Measurements from ENCODE around the gene ARHGAP20.

Gene ARHGAP20

DNA sequence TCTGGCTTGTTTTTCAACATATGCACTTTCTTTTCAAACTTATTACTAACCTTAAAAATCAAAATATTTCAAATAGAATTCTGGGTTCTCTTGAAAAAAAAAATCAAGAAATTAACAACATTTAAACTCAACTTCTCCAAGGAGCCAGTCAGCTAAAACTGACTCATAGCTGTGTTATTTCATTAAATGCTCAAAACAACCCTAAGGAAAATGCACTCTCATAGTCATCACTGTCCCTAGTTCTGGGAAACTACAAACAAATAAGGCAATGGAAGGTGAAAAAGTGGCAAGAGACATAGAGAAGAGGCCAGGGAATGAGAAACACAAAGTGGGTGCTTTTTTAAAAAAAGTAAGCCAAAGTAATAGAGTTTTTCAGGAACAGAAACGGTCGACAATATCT is 4.1 kb upstream of the ARHGAP20 start:
- Histone ChIP-seq H3K4me3 (ENCODE audit: low read length in 2 of 2) (no peak overlapping the region), H3K9me3 (ENCODE audit: control insufficient read depth in 2 of 2, low read length in 2 of 2) (no peaks in the 10 kb centered on the region), H3K27me3 (ENCODE audit: control insufficient read depth in 2 of 2, insufficient read depth in 2 of 2, low read length in 2 of 2) (peaks cover 6 to 10% of the 10 kb centered on the region in 2 donors), H3K27ac (ENCODE audit: low read depth in 2 of 2, low read length in 2 of 2) (no peak overlapping the region), H3K36me3 (ENCODE audit: control insufficient read depth in 2 of 2, insufficient read depth in 2 of 2, low read length in 2 of 2) (no peaks in the 10 kb centered on the region), H3K4me1 (ENCODE audit: control insufficient read depth in 2 of 2, insufficient read depth in 2 of 2, low read length in 2 of 2) (peaks cover 4 to 12% of the 10 kb centered on the region in 2 donors), H3K9ac (ENCODE audit: low read depth in 1 of 2, low read length in 2 of 2) (no peak overlapping the region)

DNA sequence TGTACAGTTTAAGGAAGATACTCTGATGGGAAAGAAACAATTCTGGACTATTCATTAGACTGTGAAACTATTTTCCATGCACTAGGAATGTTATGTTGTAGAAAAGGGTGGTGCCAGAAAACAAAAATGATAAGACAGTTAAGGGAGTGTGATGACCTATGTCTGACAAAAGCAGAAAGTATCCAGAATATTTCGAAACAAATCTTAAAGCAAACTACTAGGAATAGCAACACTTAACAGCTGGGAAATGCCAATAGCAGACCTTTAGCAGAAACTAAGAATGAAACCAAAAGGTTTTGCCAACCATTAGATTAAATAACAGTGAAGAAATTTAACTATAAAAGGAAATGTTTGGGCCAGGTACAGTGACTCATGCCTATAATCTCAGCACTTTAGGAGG is 3.3 kb upstream of the ARHGAP20 start:
- Histone ChIP-seq H3K4me3 (ENCODE audit: low read length in 2 of 2) (no peak overlapping the region), H3K27ac (ENCODE audit: low read depth in 2 of 2, low read length in 2 of 2) (no peak overlapping the region), H3K4me1 (ENCODE audit: control insufficient read depth in 2 of 2, insufficient read depth in 2 of 2, low read length in 2 of 2) (peaks cover 10 to 16% of the 10 kb centered on the region in 2 donors), H3K36me3 (ENCODE audit: control insufficient read depth in 2 of 2, insufficient read depth in 2 of 2, low read length in 2 of 2) (no peaks in the 10 kb centered on the region), H3K9me3 (ENCODE audit: control insufficient read depth in 2 of 2, low read length in 2 of 2) (no peaks in the 10 kb centered on the region), H3K9ac (ENCODE audit: low read depth in 1 of 2, low read length in 2 of 2) (no peak overlapping the region), H3K27me3 (ENCODE audit: control insufficient read depth in 2 of 2, insufficient read depth in 2 of 2, low read length in 2 of 2) (peaks cover 11 to 17% of the 10 kb centered on the region in 2 donors)

DNA sequence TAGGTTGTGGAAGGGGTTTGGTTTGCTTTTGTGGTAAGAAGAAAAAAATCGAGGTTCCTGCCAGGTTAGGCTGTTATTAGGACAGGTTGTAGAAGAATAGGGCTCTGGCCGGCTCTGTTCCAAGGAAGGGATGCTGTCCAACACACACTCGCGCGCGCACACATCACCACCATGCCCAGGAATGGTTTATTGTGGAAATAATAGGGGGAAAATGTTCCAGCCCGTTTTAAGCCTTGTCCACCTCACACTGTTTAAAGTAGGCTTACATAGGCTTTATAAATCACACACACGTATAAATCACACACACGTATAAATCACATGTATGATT is 1.2 kb upstream of the ARHGAP20 start:
- peak overlapping the region; percentile 71 to 76 for H3K4me3 ChIP-seq (ENCODE audit: low read length in 2 of 2)
- no peak overlapping the region for H3K27ac ChIP-seq (ENCODE audit: low read depth in 2 of 2, low read length in 2 of 2)

DNA sequence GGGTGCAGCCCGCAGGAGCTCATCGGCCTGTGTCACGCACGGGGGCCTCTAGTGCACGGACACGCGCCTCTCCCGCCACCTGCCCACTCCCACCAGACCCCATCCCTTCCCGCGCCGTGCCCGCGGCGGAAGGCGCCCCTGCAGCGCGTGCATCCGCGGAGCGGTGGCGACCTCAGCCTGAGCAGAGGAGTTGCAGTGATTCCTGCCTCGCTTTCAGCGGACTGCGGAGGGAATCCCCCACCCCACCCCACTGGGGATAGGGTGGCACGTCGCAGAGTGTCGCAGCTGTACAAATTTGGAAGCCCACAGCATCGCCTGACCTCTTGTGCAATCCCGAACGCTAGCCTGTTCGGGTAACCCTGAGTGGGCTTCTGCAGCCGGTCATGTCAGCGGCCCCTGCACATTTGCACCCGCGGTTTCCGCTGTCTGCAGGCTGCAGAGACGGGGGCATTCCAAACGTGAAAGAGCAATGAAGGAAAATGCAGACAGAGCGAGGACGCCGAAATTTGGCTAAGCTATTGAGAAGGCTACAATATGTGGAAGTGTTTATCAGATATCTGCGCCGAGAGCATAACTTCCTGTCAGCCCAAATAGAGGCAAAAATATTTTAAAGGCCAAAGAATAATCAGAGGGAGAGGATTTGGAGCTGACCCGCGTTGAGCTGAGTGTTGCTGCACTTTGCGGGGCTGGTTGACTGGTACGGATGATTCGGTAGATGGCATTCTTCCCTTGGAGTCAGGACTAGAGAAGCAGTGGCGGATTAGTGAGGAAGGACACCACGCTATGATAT is 617 bp upstream of the ARHGAP20 start:
- Histone ChIP-seq H3K36me3 (ENCODE audit: control insufficient read depth in 2 of 2, insufficient read depth in 2 of 2, low read length in 2 of 2) (no peaks in the 10 kb centered on the region), H3K9me3 (ENCODE audit: control insufficient read depth in 2 of 2, low read length in 2 of 2) (no peaks in the 10 kb centered on the region), H3K27ac (ENCODE audit: low read depth in 2 of 2, low read length in 2 of 2) (peak overlapping the region in 1 of 2 donors; percentile 38), H3K4me1 (ENCODE audit: control insufficient read depth in 2 of 2, insufficient read depth in 2 of 2, low read length in 2 of 2) (peaks cover 12 to 18% of the 10 kb centered on the region in 2 donors), H3K27me3 (ENCODE audit: control insufficient read depth in 2 of 2, insufficient read depth in 2 of 2, low read length in 2 of 2) (peaks cover 18 to 28% of the 10 kb centered on the region in 2 donors), H3K9ac (ENCODE audit: low read depth in 1 of 2, low read length in 2 of 2) (peak overlapping the region in 1 of 2 donors; percentile 43), H3K4me3 (ENCODE audit: low read length in 2 of 2) (peak overlapping the region; percentile 71 to 76)

More for the DNA sequence above, 1.2 kb upstream of the ARHGAP20 start:
- Histone ChIP-seq H3K36me3 (ENCODE audit: control insufficient read depth in 2 of 2, insufficient read depth in 2 of 2, low read length in 2 of 2) (no peaks in the 10 kb centered on the region), H3K4me1 (ENCODE audit: control insufficient read depth in 2 of 2, insufficient read depth in 2 of 2, low read length in 2 of 2) (peaks cover 12 to 18% of the 10 kb centered on the region in 2 donors), H3K9me3 (ENCODE audit: control insufficient read depth in 2 of 2, low read length in 2 of 2) (no peaks in the 10 kb centered on the region), H3K27me3 (ENCODE audit: control insufficient read depth in 2 of 2, insufficient read depth in 2 of 2, low read length in 2 of 2) (peaks cover 18 to 28% of the 10 kb centered on the region in 2 donors), H3K9ac (ENCODE audit: low read depth in 1 of 2, low read length in 2 of 2) (no peak overlapping the region)

- Histone ChIP-seq H3K27ac (ENCODE audit: low read depth in 2 of 2, low read length in 2 of 2) (peak overlapping the region; percentile 52 to 61), H3K9me3 (ENCODE audit: control insufficient read depth in 2 of 2, low read length in 2 of 2) (no peaks in the 10 kb centered on the region), H3K36me3 (ENCODE audit: control insufficient read depth in 2 of 2, insufficient read depth in 2 of 2, low read length in 2 of 2) (no peaks in the 10 kb centered on the region), H3K9ac (ENCODE audit: low read depth in 1 of 2, low read length in 2 of 2) (peak overlapping the region in 1 of 2 donors; percentile 63), H3K4me1 (ENCODE audit: control insufficient read depth in 2 of 2, insufficient read depth in 2 of 2, low read length in 2 of 2) (peaks cover 12 to 18% of the 10 kb centered on the region in 2 donors), H3K4me3 (ENCODE audit: low read length in 2 of 2) (peak overlapping the region; percentile 67 to 75), H3K27me3 (ENCODE audit: control insufficient read depth in 2 of 2, insufficient read depth in 2 of 2, low read length in 2 of 2) (peaks cover 18 to 26% of the 10 kb centered on the region in 2 donors)
These were observed 825 bp downstream of the ARHGAP20 start for GRCh38 chr11:110711448-110711775.

- Histone ChIP-seq H3K27ac (ENCODE audit: low read depth in 2 of 2, low read length in 2 of 2) (no peak overlapping the region), H3K9me3 (ENCODE audit: control insufficient read depth in 2 of 2, low read length in 2 of 2) (no peaks in the 10 kb centered on the region), H3K9ac (ENCODE audit: low read depth in 1 of 2, low read length in 2 of 2) (no peak overlapping the region), H3K4me3 (ENCODE audit: low read length in 2 of 2) (peak overlapping the region; percentile 55 to 67), H3K36me3 (ENCODE audit: control insufficient read depth in 2 of 2, insufficient read depth in 2 of 2, low read length in 2 of 2) (no peaks in the 10 kb centered on the region), H3K27me3 (ENCODE audit: control insufficient read depth in 2 of 2, insufficient read depth in 2 of 2, low read length in 2 of 2) (peaks cover 18 to 26% of the 10 kb centered on the region in 2 donors), H3K4me1 (ENCODE audit: control insufficient read depth in 2 of 2, insufficient read depth in 2 of 2, low read length in 2 of 2) (peaks cover 12 to 18% of the 10 kb centered on the region in 2 donors)
These were observed 1.4 kb downstream of the ARHGAP20 start for GRCh38 chr11:110710628-110711381.

- H3K9me3 ChIP-seq (ENCODE audit: control insufficient read depth in 2 of 2, low read length in 2 of 2): no peaks in the 10 kb centered on the region
- H3K27me3 ChIP-seq (ENCODE audit: control insufficient read depth in 2 of 2, insufficient read depth in 2 of 2, low read length in 2 of 2): no peaks in the 10 kb centered on the region
- no peak overlapping the region for H3K9ac ChIP-seq (ENCODE audit: low read depth in 1 of 2, low read length in 2 of 2)
- no peaks in the 10 kb centered on the region for H3K4me1 ChIP-seq (ENCODE audit: control insufficient read depth in 2 of 2, insufficient read depth in 2 of 2, low read length in 2 of 2)
- no peaks in the 10 kb centered on the region for H3K36me3 ChIP-seq (ENCODE audit: control insufficient read depth in 2 of 2, insufficient read depth in 2 of 2, low read length in 2 of 2)
- no peak overlapping the region for H3K4me3 ChIP-seq (ENCODE audit: low read length in 2 of 2)
- no peak overlapping the region for H3K27ac ChIP-seq (ENCODE audit: low read depth in 2 of 2, low read length in 2 of 2)
These were observed 7.9 kb downstream of the ARHGAP20 start for GRCh38 chr11:110704210-110704864.

DNA sequence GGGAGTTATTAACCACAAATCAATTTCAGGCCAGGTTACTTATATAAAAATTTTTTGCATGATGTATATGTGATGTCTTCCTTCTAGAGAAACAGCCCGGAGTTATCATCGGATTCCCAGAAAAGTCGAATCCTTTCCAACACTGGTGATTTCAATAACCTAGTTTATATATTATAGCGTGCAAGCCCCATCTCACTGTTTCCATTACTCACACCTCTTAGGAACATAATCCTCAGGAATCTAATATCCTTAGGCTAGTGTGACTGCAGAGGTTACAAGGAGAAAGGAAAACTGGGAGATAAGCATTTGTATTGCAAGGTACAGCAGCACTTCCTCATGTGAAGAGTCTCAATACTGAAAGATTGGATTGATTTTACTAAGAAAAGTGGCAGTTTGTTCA is 20.3 kb downstream of the ARHGAP20 start:
- no peaks in the 10 kb centered on the region for H3K36me3 ChIP-seq (ENCODE audit: control insufficient read depth in 2 of 2, insufficient read depth in 2 of 2, low read length in 2 of 2)
- H3K9me3 ChIP-seq (ENCODE audit: control insufficient read depth in 2 of 2, low read length in 2 of 2): no peaks in the 10 kb centered on the region

DNA sequence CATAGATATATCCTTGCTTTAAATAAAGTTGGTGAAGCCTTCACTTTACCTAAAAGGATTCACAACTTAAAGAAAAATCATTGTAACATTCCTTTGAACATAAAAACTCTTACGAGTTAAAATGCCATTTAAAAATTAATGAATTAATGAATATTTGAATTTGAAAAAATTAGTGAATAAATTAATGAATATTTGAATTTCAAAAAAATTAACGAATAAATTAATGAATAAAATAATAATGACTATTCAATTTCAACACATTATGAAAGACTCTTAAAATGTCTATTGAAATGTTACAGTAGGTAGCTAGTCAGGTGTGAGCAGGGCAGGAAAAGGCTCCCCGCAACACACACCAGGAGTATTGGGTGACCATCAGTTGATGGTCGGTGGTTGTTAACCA is 22.9 kb downstream of the ARHGAP20 start:
- Histone ChIP-seq H3K27ac (ENCODE audit: low read depth in 2 of 2, low read length in 2 of 2) (no peak overlapping the region), H3K27me3 (ENCODE audit: control insufficient read depth in 2 of 2, insufficient read depth in 2 of 2, low read length in 2 of 2) (no peaks in the 10 kb centered on the region)

More for the DNA sequence above, 20.3 kb downstream of the ARHGAP20 start:
- Histone ChIP-seq H3K9ac (ENCODE audit: low read depth in 1 of 2, low read length in 2 of 2) (no peak overlapping the region), H3K4me1 (ENCODE audit: control insufficient read depth in 2 of 2, insufficient read depth in 2 of 2, low read length in 2 of 2) (no peaks in the 10 kb centered on the region), H3K4me3 (ENCODE audit: low read length in 2 of 2) (no peak overlapping the region), H3K27me3 (ENCODE audit: control insufficient read depth in 2 of 2, insufficient read depth in 2 of 2, low read length in 2 of 2) (no peaks in the 10 kb centered on the region), H3K27ac (ENCODE audit: low read depth in 2 of 2, low read length in 2 of 2) (no peak overlapping the region)

More for the DNA sequence above, 22.9 kb downstream of the ARHGAP20 start:
- H3K36me3 ChIP-seq (ENCODE audit: control insufficient read depth in 2 of 2, insufficient read depth in 2 of 2, low read length in 2 of 2): no peaks in the 10 kb centered on the region
- H3K9me3 ChIP-seq (ENCODE audit: control insufficient read depth in 2 of 2, low read length in 2 of 2): no peaks in the 10 kb centered on the region
- no peak overlapping the region for H3K9ac ChIP-seq (ENCODE audit: low read depth in 1 of 2, low read length in 2 of 2)
- no peaks in the 10 kb centered on the region for H3K4me1 ChIP-seq (ENCODE audit: control insufficient read depth in 2 of 2, insufficient read depth in 2 of 2, low read length in 2 of 2)
- H3K4me3 ChIP-seq (ENCODE audit: low read length in 2 of 2): no peak overlapping the region

Data from mucosa of rectum (tissue), 2 donors.